Caco-2 (cell line): ENCODE data around the gene IDS. TPM values are rescaled to one million over a fixed set of nuclear protein-coding genes. Genes with fewer than 3 reads are reported as not detected.

Experiments
- BruUV-seq: library from RNA; stranded (reverse); fragments of 400-500 nt; replicated peaks from 2 replicates; lab custom pipeline; 2021; lab: Mats Ljungman, UMichigan
- CTCF ChIA-PET: fragments of 300-600 bp; sonication (Branson Sonifier 250); formaldehyde crosslinking; loops from one replicate; lab custom pipeline; 2022; ENCODE audit warnings: antibody characterized with exemption; lab: Charles Lee
- POLR2A ChIA-PET: fragments of 300-600 bp; sonication (Branson Sonifier 250); formaldehyde crosslinking; loops from one replicate; lab custom pipeline; 2022; ENCODE audit warnings: antibody characterized with exemption; lab: Charles Lee
- DNase-seq, 2 experiments: peaks; one replicate each; pipeline versions ENCODE4 v3.0.0 to v3.0.0-alpha.2; 2020 to 2022
- H3K27me3 ChIP-seq: replicated peaks from 2 replicates; pipeline ENCODE4 v1.6.0; 2011; ENCODE audit warnings: low read length; ENCODE audit not compliant: control insufficient read depth, insufficient read depth
- H3K36me3 ChIP-seq: 2 replicates; pipeline ENCODE4 v1.5.1; 2011; ENCODE audit warnings: low read length; ENCODE audit not compliant: control insufficient read depth, insufficient read depth
- H3K4me1 ChIP-seq: fragments of 250-450 bp; sonication (Bioruptor Pico); 2 replicates; pipeline ENCODE4 v1.5.1; 2020; ENCODE audit warnings: mild to moderate bottlenecking
- H3K4me3 ChIP-seq: 2 replicates; pipeline ENCODE4 v1.5.1; 2011; ENCODE audit warnings: low read depth, mild to moderate bottlenecking, control low read depth, low read length
- H3K9me3 ChIP-seq: fragments of 250-450 bp; sonication (Bioruptor Pico); 2 replicates; pipeline ENCODE4 v1.5.1; 2020; ENCODE audit warnings: mild to moderate bottlenecking, moderate library complexity
- H3K27ac Mint-ChIP-seq: one replicate; pipeline ENCODE4 v1.8.0; 2022; ENCODE audit warnings: mixed read lengths; ENCODE audit not compliant: unreplicated experiment
- H3K27me3 Mint-ChIP-seq: one replicate; pipeline ENCODE4 v1.8.0; 2022; ENCODE audit warnings: mixed read lengths; ENCODE audit not compliant: insufficient read depth, unreplicated experiment
- H3K36me3 Mint-ChIP-seq: one replicate; pipeline ENCODE4 v1.8.0; 2022; ENCODE audit warnings: mild to moderate bottlenecking, mixed read lengths; ENCODE audit not compliant: insufficient read depth, unreplicated experiment
- H3K4me1 Mint-ChIP-seq: one replicate; pipeline ENCODE4 v1.8.0; 2022; ENCODE audit warnings: low read depth, mixed read lengths; ENCODE audit not compliant: unreplicated experiment
- H3K4me3 Mint-ChIP-seq: one replicate; pipeline ENCODE4 v1.8.0; 2022; ENCODE audit warnings: mild to moderate bottlenecking, moderate library complexity, mixed read lengths; ENCODE audit not compliant: unreplicated experiment
- H3K9me3 Mint-ChIP-seq: one replicate; pipeline ENCODE4 v1.8.0; 2022; ENCODE audit warnings: mixed read lengths; ENCODE audit not compliant: unreplicated experiment
- intact Hi-C: fragments of 100-400 bp; cut with micrococcal nuclease; formaldehyde crosslinking; loops from one replicate; pipeline ENCODE4 v1.10.0; 2022; ENCODE audit not compliant: unreplicated experiment
- total RNA-seq: library from RNA; stranded (reverse); gene quantifications from 2 replicates; pipeline ENCODE4 v1.2.3, GENCODE V29; 2022
- TF ChIP-seq, protein P1 (sequence below), 2 experiments: fragments of 200-600 bp in 1 of 2; IDR thresholded peaks; 1 replicate in 1 of 2; 2 replicates in 1 of 2; pipeline versions ENCODE4 v1.5.1 to v1.8.0; 2011 to 2022; ENCODE audit warnings: antibody characterized with exemption in 1 of 2, control low read depth in 1 of 2, inconsistent platforms in 1 of 2, low read depth in 1 of 2, low read length in 1 of 2, mild to moderate bottlenecking in 1 of 2, moderate library complexity in 1 of 2; ENCODE audit not compliant: insufficient read depth in 1 of 2, severe bottlenecking in 1 of 2, unreplicated experiment in 1 of 2

The IDS gene
- total RNA-seq, 1 experiment from 2014 or later, result 35.1 TPM

DNA sequence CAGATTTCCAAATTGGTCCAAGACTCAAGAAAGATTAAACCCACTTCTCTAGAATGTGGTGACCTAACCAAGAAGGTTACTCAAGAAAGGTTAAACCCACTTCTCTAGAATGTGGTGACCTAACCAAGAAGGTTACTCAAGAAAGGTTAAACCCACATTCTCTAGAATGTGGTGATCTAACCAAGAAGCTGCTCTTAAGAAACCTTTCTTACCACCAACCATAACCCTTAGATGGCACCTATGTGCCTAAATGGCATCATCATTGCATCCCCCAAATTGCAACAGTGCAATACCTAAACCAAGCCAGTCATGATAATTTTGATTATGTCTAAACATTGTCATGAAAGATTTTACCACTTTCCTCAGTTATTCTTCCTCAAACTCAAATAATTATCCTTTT, 49.2 kb downstream of the IDS start:
- no peak overlapping the region for H3K4me3 Mint-ChIP-seq
- H3K36me3 Mint-ChIP-seq, result no peaks in the 10 kb centered on the region
- Histone ChIP-seq H3K4me1 (no peaks in the 10 kb centered on the region), H3K27me3 (no peaks in the 10 kb centered on the region), H3K4me3 (no peak overlapping the region), H3K36me3 (no peaks in the 10 kb centered on the region), H3K9me3 (no peaks in the 10 kb centered on the region)
- intact Hi-C loops, result no loop called here
- no TSS peak for BruUV-seq
- ChIA-PET CTCF (no interaction called here), POLR2A (no interaction called here)
- H3K9me3 Mint-ChIP-seq, result no peaks in the 10 kb centered on the region
- DNase-seq, result no peak
- TF ChIP-seq, protein P1, sequence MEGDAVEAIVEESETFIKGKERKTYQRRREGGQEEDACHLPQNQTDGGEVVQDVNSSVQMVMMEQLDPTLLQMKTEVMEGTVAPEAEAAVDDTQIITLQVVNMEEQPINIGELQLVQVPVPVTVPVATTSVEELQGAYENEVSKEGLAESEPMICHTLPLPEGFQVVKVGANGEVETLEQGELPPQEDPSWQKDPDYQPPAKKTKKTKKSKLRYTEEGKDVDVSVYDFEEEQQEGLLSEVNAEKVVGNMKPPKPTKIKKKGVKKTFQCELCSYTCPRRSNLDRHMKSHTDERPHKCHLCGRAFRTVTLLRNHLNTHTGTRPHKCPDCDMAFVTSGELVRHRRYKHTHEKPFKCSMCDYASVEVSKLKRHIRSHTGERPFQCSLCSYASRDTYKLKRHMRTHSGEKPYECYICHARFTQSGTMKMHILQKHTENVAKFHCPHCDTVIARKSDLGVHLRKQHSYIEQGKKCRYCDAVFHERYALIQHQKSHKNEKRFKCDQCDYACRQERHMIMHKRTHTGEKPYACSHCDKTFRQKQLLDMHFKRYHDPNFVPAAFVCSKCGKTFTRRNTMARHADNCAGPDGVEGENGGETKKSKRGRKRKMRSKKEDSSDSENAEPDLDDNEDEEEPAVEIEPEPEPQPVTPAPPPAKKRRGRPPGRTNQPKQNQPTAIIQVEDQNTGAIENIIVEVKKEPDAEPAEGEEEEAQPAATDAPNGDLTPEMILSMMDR (IDR thresholded peaks at IDR 0.05; ENCODE audit: insufficient read depth in 1 of 2, low read depth in 1 of 2, low read length in 1 of 2, severe bottlenecking in 1 of 2, unreplicated experiment in 1 of 2), result no peak
- H3K4me1 Mint-ChIP-seq, result no peaks in the 10 kb centered on the region
- no peak overlapping the region for H3K27ac Mint-ChIP-seq
- peaks cover 10% of the 10 kb centered on the region for H3K27me3 Mint-ChIP-seq

DNA sequence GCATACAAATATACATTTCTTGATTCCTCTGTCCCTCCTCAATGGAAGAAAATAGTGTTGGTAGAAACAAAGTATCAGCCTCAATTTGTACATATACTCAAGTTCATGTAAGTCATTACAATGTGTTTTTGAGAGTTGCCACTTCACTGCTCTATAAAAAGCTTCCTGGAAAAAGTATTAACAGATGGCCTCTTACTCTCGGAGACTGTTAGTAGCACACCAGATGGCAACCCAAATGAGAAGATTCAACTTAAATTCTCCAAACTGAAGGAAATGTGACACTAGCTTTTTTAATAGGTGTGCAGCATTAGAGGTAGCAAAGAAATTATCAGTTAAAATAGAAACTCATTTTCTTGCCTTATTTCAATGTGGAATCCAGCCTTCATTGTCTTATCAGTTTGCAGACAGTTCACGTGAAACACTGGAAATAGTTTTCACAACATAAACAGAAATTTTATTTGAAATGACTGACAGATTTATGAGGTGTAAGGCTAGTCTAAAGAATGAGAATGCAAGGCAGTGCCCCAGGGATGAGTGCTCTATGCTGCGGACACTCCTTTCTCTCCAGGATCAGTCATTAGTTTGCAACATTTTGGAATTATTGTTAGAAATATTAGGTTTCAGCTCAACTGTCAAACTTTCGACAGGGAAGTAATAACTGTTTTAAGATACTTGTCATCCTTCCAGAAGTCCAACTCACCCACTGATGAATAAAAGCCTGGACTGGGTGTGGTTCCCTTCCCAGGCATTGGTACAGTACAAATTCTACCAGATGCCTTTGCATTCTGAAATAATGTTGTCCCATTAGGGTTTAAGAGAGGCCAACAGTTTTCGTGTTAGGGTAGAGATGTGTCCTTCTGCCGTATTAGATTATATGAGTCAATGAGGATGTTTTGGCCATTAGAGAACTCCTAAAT, 50.9 kb downstream of the IDS start:
- BruUV-seq, result no TSS peak
- Histone ChIP-seq H3K9me3 (no peaks in the 10 kb centered on the region), H3K4me3 (no peak overlapping the region), H3K4me1 (no peaks in the 10 kb centered on the region), H3K36me3 (no peaks in the 10 kb centered on the region), H3K27me3 (no peaks in the 10 kb centered on the region)
- Mint-ChIP-seq H3K4me3 (no peak overlapping the region), H3K27ac (no peak overlapping the region), H3K27me3 (peaks cover 6% of the 10 kb centered on the region), H3K4me1 (no peaks in the 10 kb centered on the region), H3K36me3 (no peaks in the 10 kb centered on the region), H3K9me3 (peaks cover 8% of the 10 kb centered on the region)
- TF ChIP-seq, protein P1 (IDR thresholded peaks at IDR 0.05; ENCODE audit: insufficient read depth in 1 of 2, low read depth in 1 of 2, low read length in 1 of 2, severe bottlenecking in 1 of 2, unreplicated experiment in 1 of 2), result no peak
- POLR2A ChIA-PET, result no interaction called here
- DNase-seq, result no peak
- CTCF ChIA-PET, result no interaction called here
- intact Hi-C loops, result no loop called here

DNA sequence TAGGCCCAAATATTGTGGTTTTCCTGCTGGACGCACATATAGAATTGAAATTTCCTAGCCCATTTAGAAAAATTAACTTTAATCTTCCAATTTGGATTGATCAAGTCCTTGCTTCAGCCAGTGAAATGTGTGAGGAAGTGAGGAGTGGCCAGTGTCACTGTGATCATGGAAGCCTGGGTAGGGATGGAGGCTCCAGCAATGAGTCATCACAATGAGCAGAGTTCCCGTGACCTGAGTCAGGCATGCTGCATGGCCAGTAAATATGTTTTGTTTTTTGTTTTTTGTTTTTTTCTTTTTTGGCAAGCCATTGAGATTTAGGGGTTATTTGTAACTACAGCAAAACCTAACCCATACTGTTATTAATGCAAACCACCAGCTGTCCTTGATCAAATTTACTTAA, 52.1 kb downstream of the IDS start:
- Histone ChIP-seq H3K9me3 (no peaks in the 10 kb centered on the region), H3K4me1 (no peaks in the 10 kb centered on the region), H3K4me3 (no peak overlapping the region), H3K36me3 (no peaks in the 10 kb centered on the region), H3K27me3 (no peaks in the 10 kb centered on the region)
- DNase-seq, result no peak
- ChIA-PET CTCF (no interaction called here), POLR2A (no interaction called here)
- H3K9me3 Mint-ChIP-seq, result peaks cover 8% of the 10 kb centered on the region
- H3K27ac Mint-ChIP-seq, result no peak overlapping the region
- no peaks in the 10 kb centered on the region for H3K27me3 Mint-ChIP-seq
- no TSS peak for BruUV-seq
- TF ChIP-seq, protein P1 (IDR thresholded peaks at IDR 0.05; ENCODE audit: insufficient read depth in 1 of 2, low read depth in 1 of 2, low read length in 1 of 2, severe bottlenecking in 1 of 2, unreplicated experiment in 1 of 2), result no peak
- no peak overlapping the region for H3K4me3 Mint-ChIP-seq
- H3K36me3 Mint-ChIP-seq, result no peaks in the 10 kb centered on the region
- intact Hi-C loops, result no loop called here
- no peaks in the 10 kb centered on the region for H3K4me1 Mint-ChIP-seq
